ENCODE results near the gene AGAP1.

Gene AGAP1

DNA sequence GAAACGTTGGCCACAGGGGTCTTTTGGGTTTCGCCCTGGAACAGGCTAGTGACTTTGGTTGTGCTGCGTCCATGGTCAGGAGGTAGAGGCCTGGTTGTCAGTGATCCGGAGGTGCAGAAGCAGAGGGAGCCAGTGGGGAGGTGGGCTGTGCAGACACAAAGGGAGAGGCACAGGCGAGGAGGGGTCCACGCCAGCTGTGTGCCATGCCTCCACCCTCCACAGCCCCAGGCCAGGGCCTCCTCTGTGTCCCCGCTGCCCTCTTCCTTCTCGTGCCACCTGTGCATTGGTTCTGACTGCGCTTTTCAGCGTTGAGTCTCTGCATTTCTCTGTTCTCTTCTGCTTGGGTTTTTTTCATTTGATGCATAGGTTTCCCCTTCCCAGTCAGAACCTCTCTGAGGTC lies 553.3 kb downstream of the AGAP1 start:
- peaks cover 80% of the 10 kb centered on the region for H3K36me3 ChIP-seq
- H3K9ac ChIP-seq: no peak overlapping the region
- no peak overlapping the region for H3K27ac ChIP-seq
- H3K27me3 ChIP-seq: no peaks in the 10 kb centered on the region
- peaks cover 15% of the 10 kb centered on the region for H3K4me1 ChIP-seq
- TF ChIP-seq Cebpa-rat (IDR thresholded peaks at IDR 0.05): no peak
- H3K4me3 ChIP-seq: no peak overlapping the region
- no peak overlapping the region for H3K4me2 ChIP-seq
- H4K20me1 ChIP-seq: no peaks in the 10 kb centered on the region
- no peaks in the 10 kb centered on the region for H3K9me3 ChIP-seq

DNA sequence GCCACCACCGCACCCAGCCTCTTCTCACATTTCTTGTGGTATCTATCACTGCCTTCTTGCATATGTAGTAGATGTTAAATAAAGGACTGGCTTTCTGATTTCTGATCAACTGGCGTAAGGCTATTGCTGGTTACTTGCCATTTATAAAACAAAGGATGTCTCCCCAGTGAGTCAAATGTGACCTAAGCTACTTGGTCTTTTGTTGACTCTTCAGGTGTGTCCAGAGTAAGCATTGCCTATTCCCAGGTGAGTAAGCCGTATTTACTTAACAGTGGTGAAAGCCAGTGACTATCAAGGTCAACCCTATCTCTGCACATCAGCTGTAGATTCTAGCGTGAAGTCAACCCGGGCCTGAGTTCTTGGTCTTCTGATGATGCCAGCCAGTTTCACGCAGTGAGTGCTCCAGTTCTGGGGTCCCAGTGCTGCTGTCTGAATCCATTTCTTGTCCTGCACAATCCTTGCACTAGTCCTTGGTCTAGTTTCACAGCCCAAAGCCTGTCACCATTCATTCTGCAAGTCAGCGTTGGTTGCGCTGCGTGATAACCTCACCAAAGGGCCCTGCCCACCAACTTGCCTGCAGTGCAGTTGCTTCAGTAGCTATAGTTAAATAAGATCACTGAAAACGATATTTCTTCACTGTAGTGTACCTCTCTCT lies 554.2 kb downstream of the AGAP1 start:
- no peak overlapping the region for H3K4me2 ChIP-seq
- no peak for TF ChIP-seq Cebpa-rat (IDR thresholded peaks at IDR 0.05)
- H3K36me3 ChIP-seq: peaks cover 81% of the 10 kb centered on the region

DNA sequence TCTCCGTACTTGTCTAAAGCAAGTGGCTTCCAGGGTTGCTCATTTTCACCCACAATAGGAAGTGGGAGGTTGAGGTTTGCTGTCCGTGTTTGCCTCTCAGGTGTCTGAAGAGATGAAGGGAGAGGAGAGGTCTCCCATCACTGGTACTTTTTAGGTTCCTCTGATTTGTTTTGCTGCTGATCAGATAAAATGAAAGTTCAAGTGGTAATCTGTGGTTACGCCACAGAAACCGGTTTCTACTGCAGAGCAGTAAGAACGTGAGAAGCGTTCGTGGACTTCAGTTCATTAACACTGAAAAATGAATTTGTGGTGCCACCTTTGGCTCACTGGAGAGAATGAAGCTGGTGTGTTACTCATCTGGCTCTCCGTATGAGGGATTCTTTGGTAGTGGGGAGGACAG lies 556.1 kb downstream of the AGAP1 start:
- no peaks in the 10 kb centered on the region for H3K27me3 ChIP-seq
- no peak overlapping the region for H3K27ac ChIP-seq
- H3K4me1 ChIP-seq: peaks cover 15% of the 10 kb centered on the region
- no peaks in the 10 kb centered on the region for H3K9me3 ChIP-seq
- peaks cover 77% of the 10 kb centered on the region for H3K36me3 ChIP-seq
- H3K4me2 ChIP-seq: peak overlapping the region; percentile 27
- no peak overlapping the region for H3K4me3 ChIP-seq
- peaks cover 7% of the 10 kb centered on the region; the same call in 1 of the 2 replicates for H4K20me1 ChIP-seq
- TF ChIP-seq Cebpa-rat (IDR thresholded peaks at IDR 0.05): no peak
- H3K9ac ChIP-seq: no peak overlapping the region

More for the DNA sequence above, 554.2 kb downstream of the AGAP1 start:
- H3K27me3 ChIP-seq: no peaks in the 10 kb centered on the region
- no peaks in the 10 kb centered on the region for H3K9me3 ChIP-seq
- peaks cover 2% of the 10 kb centered on the region; the same call in 1 of the 2 replicates for H4K20me1 ChIP-seq
- H3K27ac ChIP-seq: no peak overlapping the region
- peaks cover 15% of the 10 kb centered on the region for H3K4me1 ChIP-seq
- no peak overlapping the region for H3K9ac ChIP-seq
- no peak overlapping the region for H3K4me3 ChIP-seq

DNA sequence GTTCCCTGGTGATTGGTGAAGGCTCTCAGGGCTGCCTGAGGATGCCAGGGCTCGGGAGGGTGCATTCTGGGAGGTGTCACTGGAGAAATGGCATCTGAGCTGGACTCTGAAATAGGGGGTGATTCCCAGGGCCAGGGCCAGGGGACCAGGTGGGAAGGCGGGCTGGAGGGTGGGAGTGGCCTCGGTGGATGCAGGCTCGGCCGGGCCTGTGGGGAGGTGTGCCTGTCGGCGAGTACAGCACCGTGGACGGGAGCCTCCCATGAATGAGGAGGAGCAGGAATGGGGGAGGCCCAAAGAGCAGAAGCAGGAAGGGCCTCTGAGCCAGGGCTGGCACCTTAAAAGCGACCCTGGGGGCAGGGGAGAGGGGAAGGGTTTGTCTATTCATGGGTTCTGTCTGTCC lies 557.5 kb downstream of the AGAP1 start:
- Histone ChIP-seq H3K4me2 (no peak overlapping the region), H3K27ac (no peak overlapping the region), H3K9me3 (no peaks in the 10 kb centered on the region), H3K27me3 (no peaks in the 10 kb centered on the region), H3K36me3 (peaks cover 79% of the 10 kb centered on the region), H4K20me1 (peaks cover 7% of the 10 kb centered on the region; the same call in 1 of the 2 replicates), H3K4me1 (peaks cover 15% of the 10 kb centered on the region), H3K4me3 (no peak overlapping the region), H3K9ac (no peak overlapping the region)
- TF ChIP-seq Cebpa-rat (IDR thresholded peaks at IDR 0.05): no peak

DNA sequence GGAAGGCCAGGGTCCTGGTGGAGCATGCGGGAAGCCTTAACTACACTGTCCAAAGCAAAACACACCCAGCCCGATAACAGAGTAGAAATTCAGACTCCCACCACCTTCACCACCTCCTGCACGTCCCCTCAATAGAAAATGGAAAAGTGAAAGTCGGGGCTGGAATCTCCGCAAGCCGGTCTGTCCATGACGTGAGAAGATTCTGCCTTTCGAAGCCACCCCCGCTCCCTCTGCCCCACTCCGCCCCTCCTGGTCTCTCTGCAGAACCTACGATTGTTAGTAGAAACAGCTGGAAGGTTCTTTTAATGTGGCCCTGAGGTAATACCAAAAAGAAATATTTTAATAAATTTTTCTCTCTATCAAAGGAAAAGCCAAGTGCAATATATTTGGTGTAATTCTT lies 558.0 kb downstream of the AGAP1 start:
- no peak overlapping the region for H3K27ac ChIP-seq
- no peak overlapping the region for H3K4me2 ChIP-seq
- H3K9ac ChIP-seq: no peak overlapping the region
- TF ChIP-seq Cebpa-rat (IDR thresholded peaks at IDR 0.05): no peak
- no peaks in the 10 kb centered on the region for H3K27me3 ChIP-seq
- H3K36me3 ChIP-seq: peaks cover 80% of the 10 kb centered on the region
- no peak overlapping the region for H3K4me3 ChIP-seq
- H3K4me1 ChIP-seq: peaks cover 15% of the 10 kb centered on the region
- no peaks in the 10 kb centered on the region for H3K9me3 ChIP-seq
- peaks cover 7% of the 10 kb centered on the region; the same call in 1 of the 2 replicates for H4K20me1 ChIP-seq

DNA sequence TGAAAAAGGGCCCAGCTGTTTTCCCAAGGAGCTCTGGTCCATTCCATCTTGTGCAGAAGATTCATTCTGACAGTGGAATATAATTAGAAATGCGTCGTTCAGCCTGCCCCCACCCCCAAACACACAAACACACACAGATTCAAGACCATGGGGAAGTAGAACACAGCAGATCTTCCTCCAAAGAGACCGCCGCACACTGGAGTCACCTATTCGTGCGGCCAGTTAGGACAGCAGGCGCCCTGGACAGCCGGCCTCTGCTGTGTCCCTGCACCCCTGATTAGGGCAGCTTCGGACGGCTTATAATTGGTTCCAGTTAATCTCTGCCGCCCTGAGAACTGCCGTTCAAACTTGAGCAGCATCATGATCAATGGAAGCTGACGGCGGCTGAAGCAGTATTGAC lies 558.4 kb downstream of the AGAP1 start:
- no peak overlapping the region for H3K4me3 ChIP-seq
- H3K9ac ChIP-seq: no peak overlapping the region
- no peaks in the 10 kb centered on the region for H3K9me3 ChIP-seq
- no peak for TF ChIP-seq Cebpa-rat (IDR thresholded peaks at IDR 0.05)
- peaks cover 15% of the 10 kb centered on the region for H3K4me1 ChIP-seq
- peaks cover 7% of the 10 kb centered on the region; the same call in 1 of the 2 replicates for H4K20me1 ChIP-seq
- H3K27ac ChIP-seq: no peak overlapping the region
- H3K36me3 ChIP-seq: peaks cover 81% of the 10 kb centered on the region
- H3K27me3 ChIP-seq: no peaks in the 10 kb centered on the region
- no peak overlapping the region for H3K4me2 ChIP-seq

DNA sequence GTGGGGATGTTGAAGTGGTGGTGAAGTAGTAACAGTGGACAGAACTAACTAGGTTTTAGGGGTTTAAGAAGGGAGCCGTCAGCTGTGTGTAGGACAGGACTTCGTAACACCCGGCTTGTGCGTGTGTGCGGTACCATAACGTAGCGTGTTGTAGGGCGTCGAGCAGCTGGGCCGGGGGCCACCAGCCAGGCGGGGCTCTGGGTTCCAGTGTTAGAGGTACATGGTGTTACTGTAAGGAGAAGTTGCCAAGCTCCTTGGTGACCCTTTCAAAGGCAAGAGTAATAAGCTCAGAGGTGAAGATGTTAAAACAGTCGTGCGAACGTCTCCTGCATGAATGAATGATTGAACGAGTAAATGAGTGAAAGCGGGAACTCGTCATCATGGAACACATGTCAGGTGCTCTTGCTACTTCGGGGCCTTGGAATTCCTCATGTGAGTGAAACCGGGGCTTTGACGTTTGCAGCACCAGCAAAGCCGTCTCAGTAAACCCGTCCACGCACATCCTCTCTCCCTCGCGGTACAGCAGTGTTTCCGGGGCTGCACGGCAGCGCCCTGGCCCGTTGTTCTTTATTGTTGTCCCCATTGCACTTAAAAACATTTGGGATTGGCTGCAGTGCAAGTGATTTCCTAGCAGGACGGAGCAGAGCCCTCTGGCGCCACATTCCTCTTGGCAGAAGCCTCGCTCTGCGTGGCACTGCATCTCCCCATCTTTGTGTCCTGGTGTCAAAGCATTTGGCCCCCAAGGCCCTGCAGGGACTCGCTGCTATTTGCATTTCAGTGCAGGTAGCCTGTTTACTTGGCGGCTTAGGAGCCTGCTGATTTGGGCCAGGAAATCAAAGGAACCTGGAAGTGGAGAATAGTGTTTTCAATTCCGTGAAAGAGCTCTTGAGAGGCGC lies 559.3 kb downstream of the AGAP1 start:
- no peak for TF ChIP-seq Cebpa-rat (IDR thresholded peaks at IDR 0.05)
- H3K27ac ChIP-seq: no peak overlapping the region
- no peak overlapping the region for H3K9ac ChIP-seq
- H3K9me3 ChIP-seq: peaks cover 9% of the 10 kb centered on the region
- no peak overlapping the region for H3K4me2 ChIP-seq
- no peaks in the 10 kb centered on the region for H3K27me3 ChIP-seq
- H3K36me3 ChIP-seq: peaks cover 81% of the 10 kb centered on the region
- peaks cover 15% of the 10 kb centered on the region for H3K4me1 ChIP-seq
- peaks cover 7% of the 10 kb centered on the region; the same call in 1 of the 2 replicates for H4K20me1 ChIP-seq
- H3K4me3 ChIP-seq: no peak overlapping the region

DNA sequence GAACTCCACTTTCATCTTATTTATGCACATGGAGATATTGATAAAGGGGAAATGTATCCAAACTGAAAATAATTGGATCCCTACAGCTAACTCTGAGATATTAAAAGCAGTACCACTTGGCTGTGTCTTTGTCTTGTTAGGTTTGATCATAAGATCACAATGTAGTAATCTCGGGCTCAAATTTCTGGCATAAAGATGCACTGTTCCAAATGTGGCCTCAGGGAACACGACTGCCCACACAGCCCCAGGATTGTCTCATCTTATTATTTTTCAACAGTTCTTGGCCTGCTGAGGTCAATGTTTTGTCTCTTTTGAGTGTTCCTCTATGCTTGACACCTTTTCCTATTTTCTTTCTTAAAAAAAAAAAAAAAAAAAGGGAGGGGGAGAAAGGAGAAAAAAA lies 560.3 kb downstream of the AGAP1 start:
- no peak for TF ChIP-seq Cebpa-rat (IDR thresholded peaks at IDR 0.05)
- H3K36me3 ChIP-seq: peaks cover 80% of the 10 kb centered on the region
- H3K4me3 ChIP-seq: no peak overlapping the region

DNA sequence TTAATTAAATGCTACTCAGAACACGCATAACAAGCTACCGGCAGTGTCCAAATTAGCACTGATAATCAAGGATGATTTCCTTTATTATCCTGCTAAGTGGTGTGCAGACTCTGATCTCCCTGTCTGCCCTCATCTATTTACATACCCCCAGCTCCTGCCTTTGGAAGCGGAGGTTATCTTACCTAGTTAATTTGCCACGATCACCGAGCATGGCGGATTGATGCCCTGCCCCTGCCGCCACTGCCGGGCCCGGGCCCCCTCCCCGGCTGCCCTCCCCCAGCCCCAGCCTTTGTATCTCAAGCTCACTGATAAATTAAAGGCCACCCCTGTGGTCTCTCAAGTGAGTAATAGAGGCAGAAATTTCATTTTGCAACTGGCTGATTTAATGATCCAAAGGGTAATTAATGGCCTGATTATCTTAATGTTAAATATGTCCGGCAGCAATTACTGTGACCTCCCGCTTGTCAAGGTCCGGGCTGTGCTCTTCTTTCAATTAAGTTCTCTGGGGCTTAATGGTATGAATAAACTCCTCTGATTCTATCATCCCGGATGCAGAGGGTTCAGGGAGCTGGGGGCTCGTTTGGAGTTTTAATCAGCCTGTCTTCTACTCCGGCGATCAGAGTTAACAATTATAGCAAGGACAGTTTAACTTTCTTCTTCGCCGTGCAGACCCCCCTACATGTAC lies 560.9 kb downstream of the AGAP1 start:
- Histone ChIP-seq H3K9ac (no peak overlapping the region), H3K27me3 (no peaks in the 10 kb centered on the region), H3K4me1 (peaks cover 4% of the 10 kb centered on the region), H3K9me3 (peaks cover 17% of the 10 kb centered on the region), H3K4me3 (no peak overlapping the region), H4K20me1 (peaks cover 7% of the 10 kb centered on the region; the same call in 1 of the 2 replicates), H3K4me2 (no peak overlapping the region), H3K36me3 (peaks cover 76% of the 10 kb centered on the region), H3K27ac (no peak overlapping the region)
- TF ChIP-seq Cebpa-rat (IDR thresholded peaks at IDR 0.05): no peak

More for the DNA sequence above, 560.3 kb downstream of the AGAP1 start:
- Histone ChIP-seq H3K4me1 (peaks cover 10% of the 10 kb centered on the region), H3K27ac (no peak overlapping the region), H4K20me1 (peaks cover 7% of the 10 kb centered on the region; the same call in 1 of the 2 replicates), H3K9me3 (peaks cover 17% of the 10 kb centered on the region), H3K4me2 (no peak overlapping the region), H3K9ac (no peak overlapping the region), H3K27me3 (no peaks in the 10 kb centered on the region)
